H1 (cell line): Measurements from ENCODE around the gene ZNF665. TPM values are rescaled to one million over a fixed set of nuclear protein-coding genes. Genes with fewer than 3 reads are reported as not detected.

ENCODE experiments used
- ATF2 ChIP-seq: IDR thresholded peaks from 2 replicates; pipeline ENCODE4 v1.6.1; 2012; ENCODE audit warnings: low read length, inconsistent platforms
- CHD7 ChIP-seq: fragments of 300-600 bp; sonication (generic); IDR thresholded peaks from 2 replicates; pipeline ENCODE4 v1.7.1; 2012; ENCODE audit warnings: low read length, moderate library complexity, mild to moderate bottlenecking, inconsistent platforms; ENCODE audit not compliant: insufficient replicate concordance
- CREB1 ChIP-seq: IDR thresholded peaks from 2 replicates; pipeline ENCODE4 v1.6.1; 2012; ENCODE audit warnings: inconsistent platforms
- CTBP2 ChIP-seq: IDR thresholded peaks from 2 replicates; pipeline ENCODE4 v1.7.0; 2011; ENCODE audit warnings: borderline replicate concordance, mild to moderate bottlenecking, moderate library complexity, mixed read lengths, low read length; ENCODE audit not compliant: insufficient read depth, insufficient read length
- HDAC2 ChIP-seq, 2 experiments: fragments of 300-600 bp in 1 of 2; sonication (generic) in 1 of 2; IDR thresholded peaks; 2 replicates each; pipeline ENCODE4 v1.6.1; 2011 to 2012; ENCODE audit warnings: low read depth in 2 of 2, low read length in 2 of 2, mild to moderate bottlenecking in 2 of 2, moderate library complexity in 2 of 2, borderline replicate concordance in 1 of 2, inconsistent platforms in 1 of 2
- NRF1 ChIP-seq: IDR thresholded peaks from 2 replicates; pipeline ENCODE4 v1.6.1; 2011; ENCODE audit warnings: mild to moderate bottlenecking, low read depth, low read length, improper control_type of control experiment
- RXRA ChIP-seq: IDR thresholded peaks from 2 replicates; pipeline ENCODE4 v1.6.1; 2011; ENCODE audit warnings: low read depth, mild to moderate bottlenecking, low read length, moderate library complexity; ENCODE audit not compliant: insufficient read depth
- polyA plus RNA-seq, 7 experiments: library from polyadenylated mRNA; depleted of rRNA in 3 of 7; stranded (reverse) in 5 of 7; unstranded in 2 of 7; fragments of >200 nt in 5 of 7; fragments of 200-250 nt in 2 of 7; gene quantifications; 1 replicate in 5 of 7; 2 replicates in 1 of 7; 4 replicates in 1 of 7; pipeline versions ENCODE4 v1.2.1 to v1.2.3, GENCODE V29; 2011 to 2013; ENCODE audit warnings: missing spikeins in 2 of 7, mixed read lengths in 2 of 7
- total RNA-seq: library from RNA; stranded (reverse); fragmentation: NEBNext Ultra II Directional; extraction: Animal tissue kit (Norgen Biotek cat#: 25700); gene quantifications from 2 replicates; pipeline ENCODE4 v1.2.1, GENCODE V29; 2021

Gene ZNF665
- total and polyA plus RNA-seq, 2 of the 8 experiments (the other 6 are each of a cell fraction or from before 2014, with no cell fraction given): 2.4 to 6.4 TPM

GRCh38 chr19:53224606-53225005 is 31.4 kb upstream of the ZNF665 start (continued):
- TF ChIP-seq CTBP2: no peak
- TF ChIP-seq HDAC2 (IDR thresholded peaks at IDR 0.05; ENCODE audit: borderline replicate concordance in 1 of 2, low read depth in 2 of 2, low read length in 2 of 2): no peak
- TF ChIP-seq RXRA: no peak
- TF ChIP-seq CHD7: no peak
- TF ChIP-seq ATF2: no peak
- TF ChIP-seq NRF1: no peak
- no peak for TF ChIP-seq CREB1
